Pancreas (tissue), 10 donors: ENCODE measurements around the gene HCN1. TPM values are rescaled to one million over a fixed set of nuclear protein-coding genes. Genes with fewer than 3 reads are reported as not detected.
"Not testable (repeated sequence)": the region's sequence is repeated elsewhere in the genome, so short reads cannot be mapped to it uniquely, and the experiment has no call there.

Source experiments
- ATAC-seq, 4 donors: fragments of 200-7000 bp; cut with Tn5 transposase; one replicate each; pipeline versions ENCODE4 v1.8.0 to v1.9.1; 2020; ENCODE audit warnings: mild to moderate bottlenecking in 4 of 4, moderate library complexity in 4 of 4
- DNase-seq, 6 donors: peaks; one replicate each; pipeline ENCODE4 v3.0.0-alpha.2; 2020
- FAIRE-seq: peaks from 2 replicates; lab custom pipeline; 2012; peaks lifted over from hg19 to GRCh38; lab: Jason Lieb, UNC
- H3K27ac ChIP-seq, 4 donors: fragments of 200-600 bp; sonication (generic); 1 replicate in 3 of 4; 2 replicates in 1 of 4; pipeline versions ENCODE4 v1.5.0 to v1.8.0; 2020
- H3K27me3 ChIP-seq, 4 donors: fragments of 200-600 bp; one replicate each; pipeline ENCODE4 v1.8.0; 2021
- H3K36me3 ChIP-seq, 3 donors: fragments of 200-600 bp; sonication (generic) in 1 of 3; one replicate each; pipeline versions ENCODE4 v1.5.0 to v1.8.0; 2020 to 2021
- H3K4me1 ChIP-seq, 3 donors: fragments of 200-600 bp; one replicate each; pipeline ENCODE4 v1.8.0; 2021
- H3K4me3 ChIP-seq, 4 donors: fragments of 200-600 bp; sonication (generic) in 2 of 4; one replicate each; pipeline versions ENCODE4 v1.5.0 to v1.8.0; 2020 to 2021
- H3K9me3 ChIP-seq, 4 donors: fragments of 200-600 bp; one replicate each; pipeline ENCODE4 v1.8.0; 2021
- WGBS, 2 donors: extraction: QIAGEN DNeasy Blood & Tissue Kit; methylation state at CpG; one replicate each; pipeline ENCODE4 v1.1.7; 2013; 5-methylcytosine and 5-hydroxymethylcytosine counted together
- intact Hi-C, 3 donors: fragments of 100-400 bp; cut with DNase I; formaldehyde crosslinking; loops; one replicate each; pipeline versions ENCODE4 v1.11.1 to v1.14.2; 2022
- polyA plus RNA-seq, 2 donors: library from polyadenylated mRNA; stranded (reverse); fragments of 200-250 nt; gene quantifications; one replicate each; pipeline ENCODE4 v1.2.3, GENCODE V29; 2013
- total RNA-seq, 6 donors: library from RNA; stranded (reverse); fragmentation: NEBNext Ultra II Directional in 4 of 6; extraction: Animal tissue kit (Norgen Biotek cat#: 25700) in 4 of 6; gene quantifications; one replicate each; pipeline versions ENCODE4 v1.2.1 to v1.2.4, GENCODE V29; 2021 to 2023
- TF ChIP-seq, protein P1 (sequence below), 4 donors: fragments of 200-600 bp; sonication (generic) in 3 of 4; IDR thresholded peaks; one replicate each; pipeline versions ENCODE4 v1.5.0 to v1.8.0; 2021; ENCODE audit warnings: antibody characterized with exemption in 4 of 4
- donor health status: healthy with polysubstance abuse.
- donor health status: DM: no; HTN: no; CAD: no; lungs with moderate emphysema.
- donor health status: DM: no; HTN: no; CAD: no.
- donor health status: control.
- donor health status: control.
- donor health status: Bipolar disorder and iron deficiency.
- donor health status: DM: yes; HTN: yes; CAD: no.
- donor health status: DM: no; HTN: no; CAD: no.
- donor health status: DM: no; HTN: no; CAD: no.
- donor health status: DM: yes; HTN: yes; CAD: no.

HCN1 gene
- total and polyA plus RNA-seq, 8 donors = 0.08 to 1.5 (median 0.33) TPM

DNA sequence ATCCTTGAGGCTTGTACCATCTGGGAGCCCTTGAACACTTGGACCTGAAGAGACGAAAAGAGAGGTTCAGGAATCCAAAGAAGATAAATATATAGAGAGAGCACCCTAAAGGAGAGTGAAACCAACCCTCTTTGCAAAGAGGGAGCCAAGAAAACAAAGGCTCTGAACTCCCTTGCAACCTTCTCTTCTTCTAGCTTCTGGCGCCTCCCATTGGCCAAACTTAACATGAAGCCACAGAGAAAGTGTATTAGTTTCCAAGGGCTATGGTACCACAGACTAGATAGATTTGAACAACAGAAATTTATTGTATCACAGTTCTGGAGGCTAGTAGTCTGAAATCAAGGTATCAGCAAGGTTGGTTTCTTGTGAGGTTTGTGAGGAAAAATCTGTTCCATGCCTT is 175.1 kb downstream of the HCN1 start:
- no peak overlapping the region for H3K27ac ChIP-seq
- no peak for FAIRE-seq
- intact Hi-C loops = no loop called here
- ATAC-seq = peak; percentile 70 to 99 (median 88)
- H3K36me3 ChIP-seq = no peaks in the 10 kb centered on the region
- WGBS, 2 donors = 20 to 41% methylated on average over 2 of the region's 2 CpGs
- no peaks in the 10 kb centered on the region for H3K27me3 ChIP-seq
- no peaks in the 10 kb centered on the region for H3K4me1 ChIP-seq
- peak in 4 of 6 donors; percentile 22 to 64 (median 47) for DNase-seq
- H3K4me3 ChIP-seq = no peak overlapping the region
- TF ChIP-seq, protein P1, sequence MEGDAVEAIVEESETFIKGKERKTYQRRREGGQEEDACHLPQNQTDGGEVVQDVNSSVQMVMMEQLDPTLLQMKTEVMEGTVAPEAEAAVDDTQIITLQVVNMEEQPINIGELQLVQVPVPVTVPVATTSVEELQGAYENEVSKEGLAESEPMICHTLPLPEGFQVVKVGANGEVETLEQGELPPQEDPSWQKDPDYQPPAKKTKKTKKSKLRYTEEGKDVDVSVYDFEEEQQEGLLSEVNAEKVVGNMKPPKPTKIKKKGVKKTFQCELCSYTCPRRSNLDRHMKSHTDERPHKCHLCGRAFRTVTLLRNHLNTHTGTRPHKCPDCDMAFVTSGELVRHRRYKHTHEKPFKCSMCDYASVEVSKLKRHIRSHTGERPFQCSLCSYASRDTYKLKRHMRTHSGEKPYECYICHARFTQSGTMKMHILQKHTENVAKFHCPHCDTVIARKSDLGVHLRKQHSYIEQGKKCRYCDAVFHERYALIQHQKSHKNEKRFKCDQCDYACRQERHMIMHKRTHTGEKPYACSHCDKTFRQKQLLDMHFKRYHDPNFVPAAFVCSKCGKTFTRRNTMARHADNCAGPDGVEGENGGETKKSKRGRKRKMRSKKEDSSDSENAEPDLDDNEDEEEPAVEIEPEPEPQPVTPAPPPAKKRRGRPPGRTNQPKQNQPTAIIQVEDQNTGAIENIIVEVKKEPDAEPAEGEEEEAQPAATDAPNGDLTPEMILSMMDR (IDR thresholded peaks at IDR 0.05) = peak in 2 of 4 donors; percentile 28 to 32
- no peaks in the 10 kb centered on the region for H3K9me3 ChIP-seq

DNA sequence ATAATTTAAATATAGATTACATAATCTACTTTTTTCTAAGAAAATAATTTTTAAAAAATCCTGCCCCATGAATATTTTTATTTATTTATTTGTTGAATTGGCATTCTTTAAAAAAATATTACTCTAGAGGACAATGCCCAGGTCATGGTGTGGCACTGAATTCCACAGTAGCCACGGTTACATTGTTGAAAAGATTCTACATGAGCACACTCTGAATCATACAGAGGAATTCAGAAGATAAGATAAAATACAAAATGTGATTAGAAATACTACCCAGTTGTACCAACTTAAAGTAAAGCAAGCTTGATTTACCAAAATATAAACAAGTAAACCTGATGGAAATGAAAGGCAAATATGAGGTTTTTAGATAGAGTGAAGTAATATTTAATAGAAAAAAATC is 183.7 kb downstream of the HCN1 start:
- Histone ChIP-seq H3K4me3 (no peak overlapping the region), H3K9me3 (no peaks in the 10 kb centered on the region), H3K4me1 (no peaks in the 10 kb centered on the region), H3K27ac (no peak overlapping the region), H3K27me3 (no peaks in the 10 kb centered on the region), H3K36me3 (no peaks in the 10 kb centered on the region)
- ATAC-seq = no peak
- WGBS, 2 donors = 29 to 45% methylated on average over 1 of the region's 1 CpG
- FAIRE-seq = peak; percentile 29
- intact Hi-C loops = loop anchor here in 1 of 3 donors (10.0 kb wide), 1 partner anchor 478 kb away; no protein-coding TSS in a partner anchor
- TF ChIP-seq, protein P1 (IDR thresholded peaks at IDR 0.05) = no peak
- no peak for DNase-seq

DNA sequence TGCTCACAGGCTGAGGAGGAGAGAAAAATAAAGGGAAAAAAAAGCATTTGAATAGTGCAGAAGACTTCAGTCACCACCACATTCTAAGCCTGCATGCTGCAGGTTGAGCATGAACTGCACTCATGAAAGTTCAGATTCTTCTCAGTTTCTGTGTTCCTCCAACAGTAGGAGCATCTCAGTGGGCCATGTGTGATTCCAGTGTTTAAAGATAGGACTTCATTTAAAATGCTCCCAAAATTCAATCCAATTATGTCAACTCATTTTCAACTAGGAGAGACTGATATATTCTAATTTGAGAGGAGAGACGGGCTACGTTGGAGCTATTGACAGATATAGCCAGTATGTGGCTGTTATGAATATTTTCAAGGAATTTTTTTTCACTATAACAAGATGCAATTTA is 186.8 kb downstream of the HCN1 start:
- no peak overlapping the region for H3K27ac ChIP-seq
- 92 to 99% methylated on average over 2 of the region's 2 CpGs for WGBS, 2 donors
- no peak overlapping the region for H3K4me3 ChIP-seq
- intact Hi-C loops = no loop called here
- TF ChIP-seq, protein P1 (IDR thresholded peaks at IDR 0.05) = no peak
- no peaks in the 10 kb centered on the region for H3K27me3 ChIP-seq
- FAIRE-seq (no peak), ATAC-seq (no peak), DNase-seq (no peak)
- no peaks in the 10 kb centered on the region for H3K4me1 ChIP-seq
- H3K36me3 ChIP-seq = no peaks in the 10 kb centered on the region
- H3K9me3 ChIP-seq = no peaks in the 10 kb centered on the region

DNA sequence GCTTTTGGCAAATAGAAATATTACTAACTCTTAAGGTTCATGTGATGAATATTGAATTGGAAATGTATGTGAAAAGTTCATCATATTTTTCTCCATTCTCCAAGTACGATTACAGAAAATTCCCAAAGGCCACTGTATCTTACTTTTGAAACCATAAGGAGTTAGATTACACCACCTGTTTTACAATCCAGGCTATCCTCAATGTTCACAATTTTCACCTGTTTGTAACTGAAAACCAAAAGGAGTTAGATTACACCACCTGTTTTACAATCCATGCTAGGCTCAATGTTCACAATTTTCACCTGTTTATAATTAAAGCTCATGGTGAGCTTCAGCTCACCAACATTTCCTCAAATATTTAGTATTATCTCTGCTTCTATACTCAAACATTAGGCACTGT is 188.0 kb downstream of the HCN1 start:
- Histone ChIP-seq H3K4me1 (no peaks in the 10 kb centered on the region), H3K27ac (no peak overlapping the region), H3K27me3 (no peaks in the 10 kb centered on the region), H3K9me3 (no peaks in the 10 kb centered on the region), H3K4me3 (no peak overlapping the region), H3K36me3 (no peaks in the 10 kb centered on the region)
- TF ChIP-seq, protein P1 (IDR thresholded peaks at IDR 0.05) = no peak
- intact Hi-C loops = no loop called here
- FAIRE-seq (no peak), ATAC-seq (no peak), DNase-seq (no peak)
- 78 to 79% methylated on average over 1 of the region's 1 CpG for WGBS, 2 donors

DNA sequence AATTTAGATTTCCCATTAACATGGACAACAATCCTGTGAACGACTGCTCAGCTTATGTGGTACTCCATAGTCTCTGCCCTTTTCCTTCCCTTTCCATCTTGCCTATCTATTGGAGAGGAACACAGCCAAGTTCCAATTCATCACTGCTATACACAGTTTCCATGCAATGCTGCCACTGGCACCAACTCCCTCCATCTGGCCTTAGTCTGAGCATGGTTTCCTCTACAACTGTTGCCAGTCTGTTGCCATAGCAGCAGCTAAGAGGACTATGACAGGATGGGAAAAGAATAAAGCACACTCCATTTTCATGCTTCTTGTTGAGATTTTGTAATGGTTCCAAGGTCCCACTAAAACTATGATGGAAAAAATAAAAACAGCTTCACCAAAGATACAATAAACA is 189.0 kb downstream of the HCN1 start:
- WGBS, 2 donors = 65 to 70% methylated on average over 1 of the region's 1 CpG
- intact Hi-C loops = no loop called here
- DNase-seq = peak in 1 of 6 donors; percentile 18
- H3K4me3 ChIP-seq = no peak overlapping the region
- no peaks in the 10 kb centered on the region for H3K9me3 ChIP-seq
- no peak overlapping the region for H3K27ac ChIP-seq
- peak in 3 of 4 donors; percentile 28 to 73 (median 57) for ATAC-seq
- TF ChIP-seq, protein P1 (IDR thresholded peaks at IDR 0.05) = no peak
- no peaks in the 10 kb centered on the region for H3K4me1 ChIP-seq
- no peaks in the 10 kb centered on the region for H3K36me3 ChIP-seq
- no peak for FAIRE-seq
- H3K27me3 ChIP-seq = no peaks in the 10 kb centered on the region

DNA sequence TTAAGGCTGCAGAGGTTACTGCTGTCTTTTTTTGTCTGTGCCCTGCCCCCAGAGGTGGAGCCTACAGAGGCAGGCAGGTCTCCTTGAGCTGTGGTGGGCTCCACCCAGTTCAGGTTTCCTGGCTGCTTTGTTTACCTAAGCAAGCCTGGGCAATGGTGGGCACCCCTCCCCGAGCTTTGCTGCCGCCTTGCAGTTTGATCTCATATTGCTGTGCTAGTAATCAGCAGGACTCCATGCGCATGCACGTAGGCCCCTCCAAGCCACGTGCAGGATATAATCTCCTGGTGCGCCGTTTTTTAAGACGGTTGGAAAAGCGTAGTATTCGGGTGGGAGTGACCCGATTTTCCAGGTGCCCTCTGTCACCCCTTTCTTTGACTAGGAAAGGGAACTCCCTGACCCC is 197.2 kb downstream of the HCN1 start:
- WGBS, 2 donors = 91 to 94% methylated on average over 11 of the region's 11 CpGs
- H3K9me3 ChIP-seq, H3K4me3 ChIP-seq, ATAC-seq, H3K27me3 ChIP-seq, H3K36me3 ChIP-seq, FAIRE-seq, H3K4me1 ChIP-seq, intact Hi-C loops, H3K27ac ChIP-seq: not testable (repeated sequence)
- peak in 1 of 6 donors; percentile 32 for DNase-seq
